Heart left ventricle (tissue), 16 donors: Measurements from ENCODE around the gene PRKCH. TPM values are rescaled to one million over a fixed set of nuclear protein-coding genes. Genes with fewer than 3 reads are reported as not detected.

Experiments
- ATAC-seq, 4 donors: fragments of 200-7000 bp; cut with Tn5 transposase; one replicate each; pipeline ENCODE4 v1.9.1; 2020 to 2022; ENCODE audit warnings: moderate library complexity in 4 of 4, mild to moderate bottlenecking in 3 of 4, moderate number of reproducible peaks in 1 of 4
- DNase-seq, 5 donors: peaks; one replicate each; pipeline ENCODE4 v3.0.0-alpha.2; 2020
- H3K27ac ChIP-seq, 12 donors: fragments of 200-600 bp; sonication (generic) in 4 of 12; one replicate each; pipeline versions ENCODE4 v1.5.0 to v1.8.0; 2016 to 2022; ENCODE audit warnings: mild to moderate bottlenecking in 2 of 12
- H3K27me3 ChIP-seq, 9 donors: fragments of 200-600 bp; sonication (generic) in 2 of 9; one replicate each; pipeline versions ENCODE4 v1.5.1 to v1.8.0; 2016 to 2022; ENCODE audit warnings: mild to moderate bottlenecking in 3 of 9
- H3K36me3 ChIP-seq, 9 donors: fragments of 200-600 bp; sonication (generic) in 2 of 9; one replicate each; pipeline versions ENCODE4 v1.5.0 to v1.8.0; 2018 to 2022; ENCODE audit warnings: mild to moderate bottlenecking in 2 of 9
- H3K4me1 ChIP-seq, 12 donors: fragments of 200-600 bp; sonication (generic) in 4 of 12; one replicate each; pipeline versions ENCODE4 v1.5.0 to v1.8.0; 2016 to 2022; ENCODE audit warnings: mild to moderate bottlenecking in 3 of 12
- H3K4me3 ChIP-seq, 12 donors: fragments of 200-600 bp; sonication (generic) in 4 of 12; one replicate each; pipeline versions ENCODE4 v1.5.0 to v1.8.0; 2017 to 2022; ENCODE audit warnings: mild to moderate bottlenecking in 9 of 12, moderate library complexity in 4 of 12
- H3K9me3 ChIP-seq, 12 donors: fragments of 200-600 bp; sonication (generic) in 4 of 12; one replicate each; pipeline versions ENCODE4 v1.5.0 to v1.8.0; 2016 to 2022; ENCODE audit warnings: mild to moderate bottlenecking in 1 of 12
- CTCF ChIP-seq, 12 donors: fragments of 200-600 bp; sonication (generic) in 4 of 12; IDR thresholded peaks; one replicate each; pipeline versions ENCODE4 v1.5.0 to v1.8.0; 2018 to 2022; ENCODE audit warnings: antibody characterized with exemption in 12 of 12, mild to moderate bottlenecking in 5 of 12
- POLR2A ChIP-seq, 2 donors: fragments of 450-650 bp; IDR thresholded peaks; one replicate each; pipeline ENCODE4 v1.6.1; 2017; ENCODE audit warnings: antibody characterized with exemption in 2 of 2, mild to moderate bottlenecking in 2 of 2, moderate library complexity in 2 of 2
- WGBS, 4 donors: extraction: QIAGEN DNeasy Blood & Tissue Kit in 2 of 4; methylation state at CpG; one replicate each; pipeline versions ENCODE4 v1.1.5 to v1.1.7; 2013 to 2018; 5-methylcytosine and 5-hydroxymethylcytosine counted together
- intact Hi-C, 10 donors: fragments of 100-400 bp; cut with DNase I; formaldehyde crosslinking; loops; one replicate each; pipeline versions ENCODE4 v1.11.1 to v1.14.2; 2022
- polyA plus RNA-seq, 2 donors: library from polyadenylated mRNA; stranded (reverse); fragments of 200-250 nt; gene quantifications; one replicate each; pipeline ENCODE4 v1.2.3, GENCODE V29; 2013
- total RNA-seq, 9 donors: library from RNA; depleted of rRNA in 2 of 9; stranded (reverse); fragments of >200 nt in 2 of 9; fragmentation: NEBNext Ultra II Directional in 3 of 9; extraction: Animal tissue kit (Norgen Biotek cat#: 25700) in 3 of 9; gene quantifications; one replicate each; pipeline versions ENCODE4 v1.1.0 to v1.2.4, GENCODE V29; 2016 to 2023
- donor health status: ischemic (EF 13 %, LVEDD 7.1; RV severe dilation, severe dysfunction).
- donor health status: healthy with polysubstance abuse.
- donor health status: DM: no; HTN: yes; CAD: no.
- donor health status: DM: no; HTN: no; CAD: no.
- donor health status: ischemic (EF 25% LVEDD 6.9; RV normal size, moderate dysfunction).
- donor health status: ischemic (EF 25% LVEDD 5.7; RV mildly dilated, moderate dysfunction).
- donor health status: healthy.
- donor health status: DM: yes; HTN: yes; CAD: no.
- donor health status: ischemic (EF 35%, LVEDD 5.7; RV mildly dilated, moderate dysfunction).
- donor health status: nonischemic (EF 11% LVEDD 7.7; RV severe dilation, severe dysfunction).
- donor health status: DM: yes; HTN: yes; CAD: no.
- donor health status: PGD.
- donor health status: ischemic (EF 29% LVEDD 5.4; RV normal size, mild dysfunction).
- donor health status: nonischemic (EF 23%, LVEDD 6.1; RV moderate dilation, normal function).

PRKCH gene
- total and polyA plus RNA-seq, 11 donors: 6.1 to 49.2 (median 21.7) TPM

GRCh38 chr14:61569308-61569707 lies 247.9 kb downstream of the PRKCH start:
- Histone ChIP-seq H3K36me3 (no peaks in the 10 kb centered on the region), H3K27me3 (no peaks in the 10 kb centered on the region), H3K4me1 (peaks cover 6 to 91% (median 36%) of the 10 kb centered on the region in 12 donors), H3K4me3 (peak overlapping the region in 1 of 12 donors; percentile 18), H3K9me3 (no peaks in the 10 kb centered on the region), H3K27ac (peak overlapping the region; percentile 56 to 87 (median 74))
- ATAC-seq: no peak
- 59 to 67% (median 62%) methylated on average over 1 of the region's 1 CpG for WGBS, 4 donors
- intact Hi-C loops: loop anchor here in 5 of 10 donors (5.0 to 10.0 kb wide), 3 partner anchors 92 to 125 kb away; partner anchors contain the start of gene HIF1A (in 2 of the 5)
- no peak for TF ChIP-seq CTCF (IDR thresholded peaks at IDR 0.05)
- TF ChIP-seq POLR2A (IDR thresholded peaks at IDR 0.05): no peak
- no peak for DNase-seq

- TF ChIP-seq POLR2A (IDR thresholded peaks at IDR 0.05) (no peak), CTCF (IDR thresholded peaks at IDR 0.05) (no peak)
- Histone ChIP-seq H3K4me3 (peak overlapping the region in 1 of 12 donors; percentile 30), H3K4me1 (peaks cover 6 to 88% (median 36%) of the 10 kb centered on the region in 12 donors), H3K9me3 (no peaks in the 10 kb centered on the region), H3K36me3 (no peaks in the 10 kb centered on the region), H3K27ac (peak overlapping the region; percentile 13 to 87 (median 74)), H3K27me3 (no peaks in the 10 kb centered on the region)
- ATAC-seq: peak; percentile 74 to 84 (median 80)
- 52 to 70% (median 62%) methylated on average over 9 of the region's 9 CpGs for WGBS, 4 donors
- peak in 4 of 5 donors; percentile 51 to 87 (median 69) for DNase-seq
- intact Hi-C loops: loop anchor here in 5 of 10 donors (5.0 to 10.0 kb wide), 3 partner anchors 93 to 125 kb away; partner anchors contain the start of gene HIF1A (in 2 of the 5)
These were observed 248.6 kb downstream of the PRKCH start for GRCh38 chr14:61569812-61570548.

- H3K4me3 ChIP-seq: peak overlapping the region in 1 of 12 donors; percentile 30
- H3K27ac ChIP-seq: peak overlapping the region; percentile 9 to 87 (median 72)
- H3K9me3 ChIP-seq: no peaks in the 10 kb centered on the region
- WGBS, 4 donors: 33 to 45% (median 42%) methylated on average over 6 of the region's 6 CpGs
- H3K27me3 ChIP-seq: no peaks in the 10 kb centered on the region
- peaks cover 6 to 82% (median 36%) of the 10 kb centered on the region in 12 donors for H3K4me1 ChIP-seq
- intact Hi-C loops: no loop called here
- H3K36me3 ChIP-seq: no peaks in the 10 kb centered on the region
- ATAC-seq: peak in 3 of 4 donors; percentile 11 to 28 (median 22)
- no peak for TF ChIP-seq POLR2A (IDR thresholded peaks at IDR 0.05)
- no peak for TF ChIP-seq CTCF (IDR thresholded peaks at IDR 0.05)
- DNase-seq: no peak
These were observed 249.3 kb downstream of the PRKCH start for GRCh38 chr14:61570549-61571290.

GRCh38 chr14:61571917-61572316 lies 250.5 kb downstream of the PRKCH start:
- Histone ChIP-seq H3K4me1 (peaks cover 6 to 71% (median 31%) of the 10 kb centered on the region in 12 donors), H3K27me3 (no peaks in the 10 kb centered on the region), H3K4me3 (no peak overlapping the region), H3K9me3 (no peaks in the 10 kb centered on the region), H3K27ac (peak overlapping the region in 1 of 12 donors; percentile 87), H3K36me3 (no peaks in the 10 kb centered on the region)
- DNase-seq (no peak), ATAC-seq (no peak)
- intact Hi-C loops: no loop called here
- TF ChIP-seq CTCF (IDR thresholded peaks at IDR 0.05) (no peak), POLR2A (IDR thresholded peaks at IDR 0.05) (no peak)
- WGBS, 4 donors: 75 to 78% (median 77%) methylated on average over 2 of the region's 2 CpGs
